IMR-90 (cell line): ENCODE measurements around the gene NCLN. TPM values are rescaled to one million over a fixed set of nuclear protein-coding genes. Genes with fewer than 3 reads are reported as not detected.

Experiments used
- ATAC-seq: fragments of 200-7000 bp; cut with Tn5 transposase; 2 replicates; pipeline ENCODE4 v1.9.1; 2020; ENCODE audit warnings: low read depth, mild to moderate bottlenecking, moderate library complexity
- BruUV-seq: library from RNA; stranded (reverse); fragments of 400-500 nt; replicated peaks from 2 replicates; lab custom pipeline; 2021; lab: Mats Ljungman, UMichigan
- CTCF ChIA-PET: fragments of 300-600 bp; formaldehyde crosslinking; extraction: SDS; loops from one replicate; lab custom pipeline; 2021; ENCODE audit warnings: antibody characterized with exemption; lab: Yijun Ruan, JAX
- POLR2A ChIA-PET: fragments of 300-600 bp; sonication (Branson Sonifier 250); formaldehyde crosslinking; loops from one replicate; lab custom pipeline; 2022; ENCODE audit warnings: antibody characterized with exemption; ENCODE audit not compliant: unreplicated experiment; lab: Charles Lee
- DNase-seq: peaks from one replicate; pipeline ENCODE4 v3.0.0; 2013
- H2AFZ ChIP-seq: replicated peaks from 2 replicates; pipeline ENCODE3; 2013; ENCODE audit warnings: low read length, mild to moderate bottlenecking; ENCODE audit not compliant: poor library complexity
- H2AK5ac ChIP-seq: 2 replicates; pipeline ENCODE4 v1.6.1; 2013; ENCODE audit warnings: low read depth, low read length, inconsistent platforms
- H2AK9ac ChIP-seq: replicated peaks from 2 replicates; pipeline ENCODE3; 2013; ENCODE audit warnings: mild to moderate bottlenecking, low read depth, low read length, moderate library complexity; ENCODE audit not compliant: poor library complexity
- H2BK120ac ChIP-seq: 2 replicates; pipeline ENCODE4 v1.6.1; 2013; ENCODE audit warnings: low read depth, low read length, inconsistent platforms
- H2BK15ac ChIP-seq: 3 replicates; pipeline ENCODE4 v1.6.1; 2013; ENCODE audit warnings: low read depth, low read length, inconsistent platforms
- H2BK20ac ChIP-seq: 2 replicates; pipeline ENCODE4 v1.6.1; 2013; ENCODE audit warnings: low read depth, mild to moderate bottlenecking, inconsistent platforms, low read length, moderate library complexity
- H2BK5ac ChIP-seq: 2 replicates; pipeline ENCODE4 v1.6.1; 2013; ENCODE audit warnings: mild to moderate bottlenecking, low read depth, low read length, inconsistent platforms; ENCODE audit not compliant: poor library complexity, severe bottlenecking
- H3K14ac ChIP-seq: replicated peaks from 2 replicates; pipeline ENCODE4 v1.6.1; 2013; ENCODE audit warnings: low read depth, low read length, inconsistent platforms
- H3K18ac ChIP-seq: 2 replicates; pipeline ENCODE4 v1.6.1; 2013; ENCODE audit warnings: low read depth, low read length, control low read depth
- H3K23ac ChIP-seq: 2 replicates; pipeline ENCODE4 v1.6.1; 2013; ENCODE audit warnings: low read depth, low read length, inconsistent platforms
- H3K27ac ChIP-seq: 2 replicates; pipeline ENCODE4 v1.5.1; 2013; ENCODE audit warnings: mild to moderate bottlenecking, control low read depth, low read length; ENCODE audit not compliant: insufficient read depth
- H3K27me3 ChIP-seq: 2 replicates; pipeline ENCODE4 v1.6.1; 2013; ENCODE audit warnings: low read length; ENCODE audit not compliant: control insufficient read depth, insufficient read depth
- H3K36me3 ChIP-seq: 2 replicates; pipeline ENCODE4 v1.6.1; 2013; ENCODE audit warnings: low read length, mixed read lengths; ENCODE audit not compliant: control insufficient read depth, insufficient read depth
- H3K4ac ChIP-seq: 2 replicates; pipeline ENCODE4 v1.6.1; 2013; ENCODE audit warnings: low read depth, low read length, inconsistent platforms
- H3K4me1 ChIP-seq: 2 replicates; pipeline ENCODE4 v1.6.1; 2013; ENCODE audit warnings: low read length, mixed read lengths; ENCODE audit not compliant: control insufficient read depth, insufficient read depth
- H3K4me2 ChIP-seq: 2 replicates; pipeline ENCODE4 v1.6.1; 2013; ENCODE audit warnings: low read depth, mild to moderate bottlenecking, control low read depth, low read length, moderate library complexity
- H3K4me3 ChIP-seq: 2 replicates; pipeline ENCODE4 v1.5.1; 2013; ENCODE audit warnings: low read depth, mild to moderate bottlenecking, control low read depth, low read length, moderate library complexity; ENCODE audit not compliant: insufficient read depth
- H3K56ac ChIP-seq: 2 replicates; pipeline ENCODE4 v1.6.1; 2013; ENCODE audit warnings: low read length, inconsistent platforms; ENCODE audit not compliant: insufficient read depth; ENCODE audit errors: extremely low read depth
- H3K79me1 ChIP-seq, 2 experiments: 2 replicates each; pipeline ENCODE4 v1.6.1; 2013; ENCODE audit warnings: low read length in 2 of 2, inconsistent platforms in 1 of 2, low read depth in 1 of 2
- H3K9ac ChIP-seq: 2 replicates; pipeline ENCODE4 v1.6.1; 2013; ENCODE audit warnings: low read depth, low read length, control low read depth
- H3K9me1 ChIP-seq: 2 replicates; pipeline ENCODE4 v1.6.1; 2013; ENCODE audit warnings: low read length, inconsistent platforms; ENCODE audit not compliant: insufficient read depth
- H3K9me3 ChIP-seq: 2 replicates; pipeline ENCODE4 v1.6.1; 2013; ENCODE audit warnings: low read length; ENCODE audit not compliant: control insufficient read depth, insufficient read depth
- H4K20me1 ChIP-seq: 2 replicates; pipeline ENCODE4 v1.6.1; 2013; ENCODE audit warnings: low read length, inconsistent platforms; ENCODE audit not compliant: insufficient read depth
- H4K5ac ChIP-seq: 2 replicates; pipeline ENCODE4 v1.6.1; 2013; ENCODE audit warnings: mild to moderate bottlenecking, low read depth, low read length, control low read depth
- H4K8ac ChIP-seq, 2 experiments: 2 replicates each; pipeline ENCODE4 v1.6.1; 2013; ENCODE audit warnings: low read depth in 2 of 2, low read length in 2 of 2, control low read depth in 1 of 2, inconsistent platforms in 1 of 2
- H4K91ac ChIP-seq: 2 replicates; pipeline ENCODE4 v1.6.1; 2013; ENCODE audit warnings: low read depth, low read length, inconsistent platforms; ENCODE audit not compliant: insufficient read depth
- CHD1 ChIP-seq: IDR thresholded peaks from 2 replicates; pipeline ENCODE4 v1.6.1; 2012; ENCODE audit warnings: low read depth, low read length, improper control_type of control experiment
- FOS ChIP-seq: fragments of 150-350 bp; IDR thresholded peaks from 2 replicates; pipeline ENCODE4 v1.6.1; 2016; ENCODE audit warnings: low read depth, low read length
- MAFK ChIP-seq: IDR thresholded peaks from 2 replicates; pipeline ENCODE4 v1.6.1; 2012; ENCODE audit warnings: low read depth, low read length, improper control_type of control experiment
- MAZ ChIP-seq: IDR thresholded peaks from 2 replicates; pipeline ENCODE4 v1.6.1; 2012; ENCODE audit warnings: low read depth, mild to moderate bottlenecking, low read length, improper control_type of control experiment, moderate library complexity, borderline replicate concordance
- MXI1 ChIP-seq: IDR thresholded peaks from 2 replicates; pipeline ENCODE4 v1.6.1; 2012; ENCODE audit warnings: low read depth, mild to moderate bottlenecking, low read length, moderate library complexity, borderline replicate concordance
- NFE2L2 ChIP-seq: fragments of 150-350 bp; IDR thresholded peaks from 2 replicates; pipeline ENCODE4 v1.6.1; 2016; ENCODE audit warnings: low read depth, mild to moderate bottlenecking, low read length
- RFX5 ChIP-seq: IDR thresholded peaks from 2 replicates; pipeline ENCODE4 v1.8.0; 2012; ENCODE audit warnings: low read depth, mild to moderate bottlenecking, low read length, moderate library complexity
- SMC3 ChIP-seq: fragments of 150-350 bp; IDR thresholded peaks from 2 replicates; pipeline ENCODE4 v1.6.1; 2016; ENCODE audit warnings: low read depth, mild to moderate bottlenecking, antibody characterized with exemption, low read length, moderate library complexity
- WGBS, 2 experiments: methylation state at CpG; one replicate each; pipeline versions ENCODE4 v1.1.5 to v1.1.7; 2013; ENCODE audit warnings: missing lambda C conversion rate in 2 of 2; ENCODE audit not compliant: insufficient read length in 1 of 2; ENCODE audit errors: extremely low coverage in 2 of 2; 5-methylcytosine and 5-hydroxymethylcytosine counted together
- dilution Hi-C: fragments of 300-500 bp; cut with HindIII; formaldehyde crosslinking; loops from one replicate; pipeline ENCODE4 v1.14.3; 2018; ENCODE audit warnings: low sequenced_read_pairs; ENCODE audit not compliant: unreplicated experiment
- in situ Hi-C: fragments of 300-500 bp; cut with MboI; formaldehyde crosslinking; loops from 3 replicates; pipeline ENCODE4 v1.14.3; 2019; ENCODE audit warnings: low sequenced_read_pairs, inconsistent platforms, mixed read lengths
- intact Hi-C: fragments of 100-400 bp; cut with micrococcal nuclease; formaldehyde crosslinking; loops from 2 replicates; pipeline ENCODE4 v1.10.0; 2022
- polyA plus RNA-seq, 3 experiments: library from polyadenylated mRNA; depleted of rRNA; stranded (reverse); fragments of >200 nt; gene quantifications; 2 replicates each; pipeline ENCODE4 v1.2.3, GENCODE V29; 2012; ENCODE audit warnings: low replicate concordance in 1 of 3
- total RNA-seq: library from RNA; depleted of rRNA; stranded (reverse); fragments of >200 nt; gene quantifications from 2 replicates; pipeline ENCODE4 v1.2.3, GENCODE V29; 2012
- TF ChIP-seq, protein P1 (sequence below): conservative IDR thresholded peaks from 2 replicates; pipeline ENCODE4 v1.5.1; 2012; ENCODE audit warnings: mild to moderate bottlenecking, low read depth, low read length, improper control_type of control experiment
- TF ChIP-seq, protein P2 (sequence below): fragments of 150-350 bp; IDR thresholded peaks from 2 replicates; pipeline ENCODE4 v1.6.1; 2017; ENCODE audit warnings: mild to moderate bottlenecking, antibody characterized with exemption, low read length, low read depth

The NCLN gene
- total and polyA plus RNA-seq, 2 of the 4 experiments (the other 2 are of a cell fraction) = 32.8 to 90.8 TPM

DNA sequence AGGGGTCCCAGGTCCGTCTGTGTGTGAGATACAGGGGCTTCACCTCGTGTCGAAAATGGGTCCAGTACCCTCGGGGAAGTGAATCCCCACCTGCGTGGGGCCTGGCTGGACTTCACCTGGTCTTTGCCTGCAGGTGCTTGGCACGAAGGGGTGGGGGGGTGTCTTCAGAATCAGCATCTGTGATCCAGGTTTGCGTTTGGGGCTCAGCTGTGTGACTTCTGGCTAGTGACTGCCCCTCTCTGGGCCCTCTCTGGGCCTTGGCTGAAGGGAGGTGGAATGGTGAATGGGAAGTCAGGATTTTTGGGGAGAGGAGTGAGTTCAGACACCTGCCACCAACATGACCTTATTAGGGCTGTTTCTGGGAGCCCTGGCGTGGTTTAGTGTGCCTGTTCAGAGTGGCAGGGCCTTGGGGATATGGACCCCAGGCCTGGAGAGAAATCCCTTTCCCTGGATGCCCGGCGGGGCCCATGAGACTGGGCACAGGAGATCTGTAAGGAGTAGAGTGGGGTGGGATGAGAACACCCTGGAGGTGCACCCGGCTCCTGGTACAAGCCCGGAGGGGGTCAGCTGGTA, 41.4 kb downstream of the NCLN start:
- Histone ChIP-seq H2BK20ac (no peak overlapping the region), H2AFZ (no peak overlapping the region), H3K56ac (no peak overlapping the region), H4K91ac (no peak overlapping the region), H3K4ac (no peak overlapping the region), H3K4me3 (no peak overlapping the region), H3K4me1 (peaks cover 2% of the 10 kb centered on the region; the same call in 1 of the 2 replicates), H4K8ac (no peak overlapping the region), H4K20me1 (no peaks in the 10 kb centered on the region), H3K36me3 (no peaks in the 10 kb centered on the region), H3K23ac (no peak overlapping the region), H3K27ac (no peak overlapping the region), H2BK120ac (no peak overlapping the region), H3K27me3 (peaks cover 56% of the 10 kb centered on the region), H2BK15ac (no peak overlapping the region), H2BK5ac (no peak overlapping the region), H3K4me2 (no peak overlapping the region), H3K9me3 (no peaks in the 10 kb centered on the region; the same call in 1 of the 2 replicates), H2AK9ac (no peak overlapping the region), H3K9me1 (no peaks in the 10 kb centered on the region), H3K14ac (no peak overlapping the region), H4K5ac (no peak overlapping the region), H3K18ac (no peak overlapping the region), H3K79me1 (no peaks in the 10 kb centered on the region), H3K9ac (no peak overlapping the region), H2AK5ac (no peak overlapping the region)
- CTCF ChIA-PET = no interaction called here
- TF ChIP-seq, protein P1, sequence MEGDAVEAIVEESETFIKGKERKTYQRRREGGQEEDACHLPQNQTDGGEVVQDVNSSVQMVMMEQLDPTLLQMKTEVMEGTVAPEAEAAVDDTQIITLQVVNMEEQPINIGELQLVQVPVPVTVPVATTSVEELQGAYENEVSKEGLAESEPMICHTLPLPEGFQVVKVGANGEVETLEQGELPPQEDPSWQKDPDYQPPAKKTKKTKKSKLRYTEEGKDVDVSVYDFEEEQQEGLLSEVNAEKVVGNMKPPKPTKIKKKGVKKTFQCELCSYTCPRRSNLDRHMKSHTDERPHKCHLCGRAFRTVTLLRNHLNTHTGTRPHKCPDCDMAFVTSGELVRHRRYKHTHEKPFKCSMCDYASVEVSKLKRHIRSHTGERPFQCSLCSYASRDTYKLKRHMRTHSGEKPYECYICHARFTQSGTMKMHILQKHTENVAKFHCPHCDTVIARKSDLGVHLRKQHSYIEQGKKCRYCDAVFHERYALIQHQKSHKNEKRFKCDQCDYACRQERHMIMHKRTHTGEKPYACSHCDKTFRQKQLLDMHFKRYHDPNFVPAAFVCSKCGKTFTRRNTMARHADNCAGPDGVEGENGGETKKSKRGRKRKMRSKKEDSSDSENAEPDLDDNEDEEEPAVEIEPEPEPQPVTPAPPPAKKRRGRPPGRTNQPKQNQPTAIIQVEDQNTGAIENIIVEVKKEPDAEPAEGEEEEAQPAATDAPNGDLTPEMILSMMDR = no peak
- no peak for TF ChIP-seq CHD1
- no peak for TF ChIP-seq NFE2L2
- no peak for TF ChIP-seq FOS
- TF ChIP-seq, protein P2, sequence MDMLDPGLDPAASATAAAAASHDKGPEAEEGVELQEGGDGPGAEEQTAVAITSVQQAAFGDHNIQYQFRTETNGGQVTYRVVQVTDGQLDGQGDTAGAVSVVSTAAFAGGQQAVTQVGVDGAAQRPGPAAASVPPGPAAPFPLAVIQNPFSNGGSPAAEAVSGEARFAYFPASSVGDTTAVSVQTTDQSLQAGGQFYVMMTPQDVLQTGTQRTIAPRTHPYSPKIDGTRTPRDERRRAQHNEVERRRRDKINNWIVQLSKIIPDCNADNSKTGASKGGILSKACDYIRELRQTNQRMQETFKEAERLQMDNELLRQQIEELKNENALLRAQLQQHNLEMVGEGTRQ = no peak
- no peak for TF ChIP-seq MXI1
- no peak for TF ChIP-seq MAFK
- no peak for TF ChIP-seq RFX5
- TF ChIP-seq SMC3 = no peak
- TF ChIP-seq MAZ = no peak
- ATAC-seq = no peak
- intact Hi-C loops = no loop called here
- no peak for DNase-seq
- POLR2A ChIA-PET = no interaction called here
- 81% methylated on average over 5 of the region's 12 CpGs; no CpG with 5 or more reads in 1 of the 2 experiments for WGBS, 2 experiments
- dilution Hi-C loops = no loop called here
- BruUV-seq = no TSS peak
- in situ Hi-C loops = no loop called here
